RWPE2 (cell line): ENCODE results near the gene MYL4.

Experiments
- ATAC-seq: fragments of 200-7000 bp; cut with Tn5 transposase; 3 replicates; pipeline ENCODE4 v1.9.1; 2021; ENCODE audit warnings: low read depth
- DNase-seq: peaks from one replicate; pipeline ENCODE4 v3.0.0-alpha.2; 2020; ENCODE audit warnings: low spot score
- H3K27ac ChIP-seq: fragments of 450-650 bp; 2 replicates; pipeline ENCODE4 v1.5.1; 2017; ENCODE audit warnings: mild to moderate bottlenecking; ENCODE audit not compliant: poor library complexity, severe bottlenecking
- H3K27me3 ChIP-seq: fragments of 250-450 bp; sonication (Bioruptor Pico); 2 replicates; pipeline ENCODE4 v1.5.1; 2021; ENCODE audit warnings: mild to moderate bottlenecking, moderate library complexity; ENCODE audit not compliant: insufficient read depth, poor library complexity, severe bottlenecking
- H3K36me3 ChIP-seq: fragments of 250-450 bp; sonication (Bioruptor Pico); 2 replicates; pipeline ENCODE4 v1.5.1; 2020; ENCODE audit warnings: low read depth, mild to moderate bottlenecking, moderate library complexity
- H3K4me1 ChIP-seq: fragments of 250-450 bp; sonication (Bioruptor Pico); 2 replicates; pipeline ENCODE4 v1.5.1; 2021; ENCODE audit warnings: mild to moderate bottlenecking, moderate library complexity; ENCODE audit not compliant: insufficient read depth, poor library complexity, severe bottlenecking
- H3K4me3 ChIP-seq: fragments of 250-450 bp; sonication (Bioruptor Pico); 2 replicates; pipeline ENCODE4 v1.5.1; 2021; ENCODE audit warnings: mild to moderate bottlenecking, moderate library complexity; ENCODE audit not compliant: severe bottlenecking
- H3K9me3 ChIP-seq: fragments of 250-450 bp; sonication (Bioruptor Pico); 2 replicates; pipeline ENCODE4 v1.5.1; 2021; ENCODE audit warnings: mild to moderate bottlenecking, moderate library complexity; ENCODE audit not compliant: severe bottlenecking
- TF ChIP-seq, protein P1 (sequence below): fragments of 450-650 bp; IDR thresholded peaks from one replicate; pipeline ENCODE4 v1.5.1; 2017; ENCODE audit warnings: mild to moderate bottlenecking, moderate library complexity; ENCODE audit not compliant: poor library complexity, severe bottlenecking

MYL4 gene

GRCh38 chr17:47252766-47253512 is 43.8 kb downstream of the MYL4 start:
- Histone ChIP-seq H3K4me3 (peak overlapping the region; percentile 48), H3K9me3 (no peaks in the 10 kb centered on the region), H3K27me3 (no peaks in the 10 kb centered on the region), H3K4me1 (peaks cover 6% of the 10 kb centered on the region), H3K36me3 (no peaks in the 10 kb centered on the region), H3K27ac (no peak overlapping the region)
- no peak for DNase-seq
- TF ChIP-seq, protein P1, sequence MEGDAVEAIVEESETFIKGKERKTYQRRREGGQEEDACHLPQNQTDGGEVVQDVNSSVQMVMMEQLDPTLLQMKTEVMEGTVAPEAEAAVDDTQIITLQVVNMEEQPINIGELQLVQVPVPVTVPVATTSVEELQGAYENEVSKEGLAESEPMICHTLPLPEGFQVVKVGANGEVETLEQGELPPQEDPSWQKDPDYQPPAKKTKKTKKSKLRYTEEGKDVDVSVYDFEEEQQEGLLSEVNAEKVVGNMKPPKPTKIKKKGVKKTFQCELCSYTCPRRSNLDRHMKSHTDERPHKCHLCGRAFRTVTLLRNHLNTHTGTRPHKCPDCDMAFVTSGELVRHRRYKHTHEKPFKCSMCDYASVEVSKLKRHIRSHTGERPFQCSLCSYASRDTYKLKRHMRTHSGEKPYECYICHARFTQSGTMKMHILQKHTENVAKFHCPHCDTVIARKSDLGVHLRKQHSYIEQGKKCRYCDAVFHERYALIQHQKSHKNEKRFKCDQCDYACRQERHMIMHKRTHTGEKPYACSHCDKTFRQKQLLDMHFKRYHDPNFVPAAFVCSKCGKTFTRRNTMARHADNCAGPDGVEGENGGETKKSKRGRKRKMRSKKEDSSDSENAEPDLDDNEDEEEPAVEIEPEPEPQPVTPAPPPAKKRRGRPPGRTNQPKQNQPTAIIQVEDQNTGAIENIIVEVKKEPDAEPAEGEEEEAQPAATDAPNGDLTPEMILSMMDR = no peak
- no peak for ATAC-seq

DNA sequence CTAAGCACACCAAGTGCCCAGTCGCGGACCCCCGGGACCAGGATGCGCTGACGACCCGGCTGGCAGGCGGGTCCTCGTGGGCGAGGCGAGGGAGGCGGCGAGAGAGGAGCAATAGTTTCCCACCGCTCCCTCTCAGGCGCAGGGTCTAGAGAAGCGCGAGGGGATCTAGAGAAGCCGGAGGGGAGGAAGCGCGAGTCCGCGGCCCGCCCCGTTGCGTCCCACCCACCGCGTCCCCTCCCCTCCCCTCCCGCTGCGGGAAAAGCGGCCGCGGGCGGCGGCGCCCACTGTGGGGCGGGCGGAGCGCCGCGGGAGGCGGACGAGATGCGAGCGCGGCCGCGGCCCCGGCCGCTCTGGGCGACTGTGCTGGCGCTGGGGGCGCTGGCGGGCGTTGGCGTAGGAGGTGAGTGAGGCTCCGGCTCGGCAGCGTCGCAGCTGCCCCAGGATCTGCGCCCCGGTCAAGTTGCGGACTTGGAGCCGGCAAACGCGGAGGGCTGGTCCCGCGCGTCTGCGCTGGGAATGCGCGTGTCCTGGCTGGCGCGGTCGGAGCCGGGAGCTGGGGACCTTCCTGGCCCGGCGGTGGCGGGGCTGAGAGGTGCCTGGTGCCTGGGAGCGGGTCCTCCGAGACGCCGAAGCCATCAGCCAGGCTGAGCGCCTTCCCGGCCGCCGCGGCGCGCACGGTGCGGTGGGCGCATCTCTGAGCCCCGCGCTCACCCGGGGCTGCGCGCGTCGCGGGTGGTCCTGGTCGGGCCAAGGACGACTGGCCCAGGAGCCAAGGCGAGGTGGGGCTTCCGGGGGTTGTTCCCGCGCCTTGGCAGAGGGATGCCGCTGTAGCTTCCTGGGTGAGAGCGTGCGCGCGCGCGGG is 44.6 kb downstream of the MYL4 start, which contains the start of gene ITGB3:
Gene ITGB3 (plus strand): TSS at position 287 of the 862 bp plus-strand sequence. CDS start 35 bp downstream, at position 322.
- Histone ChIP-seq H3K36me3 (no peaks in the 10 kb centered on the region), H3K9me3 (no peaks in the 10 kb centered on the region), H3K4me1 (peaks cover 8% of the 10 kb centered on the region), H3K27ac (no peak within 1 kb of the TSS), H3K4me3 (peak within 1 kb of the TSS; percentile 48), H3K27me3 (no peaks in the 10 kb centered on the region)
- TF ChIP-seq, protein P1 = peak; percentile 75
- peak; percentile 90 for ATAC-seq
- peak; percentile 79 for DNase-seq

GRCh38 chr17:47254403-47254943 is 45.3 kb downstream of the MYL4 start:
- no peaks in the 10 kb centered on the region for H3K9me3 ChIP-seq
- TF ChIP-seq, protein P1 = no peak
- no peak for ATAC-seq
- no peak overlapping the region for H3K27ac ChIP-seq
- no peaks in the 10 kb centered on the region for H3K27me3 ChIP-seq
- no peaks in the 10 kb centered on the region for H3K36me3 ChIP-seq
- H3K4me1 ChIP-seq = peaks cover 8% of the 10 kb centered on the region
- no peak for DNase-seq
- H3K4me3 ChIP-seq = peak overlapping the region; percentile 48

- Histone ChIP-seq H3K4me3 (no peak overlapping the region), H3K4me1 (peaks cover 8% of the 10 kb centered on the region), H3K36me3 (no peaks in the 10 kb centered on the region), H3K27me3 (no peaks in the 10 kb centered on the region), H3K9me3 (no peaks in the 10 kb centered on the region), H3K27ac (peak overlapping the region; percentile 3)
- no peak for DNase-seq
- ATAC-seq = peak; percentile 59
- TF ChIP-seq, protein P1 = no peak
These were observed 48.6 kb downstream of the MYL4 start for GRCh38 chr17:47257651-47258339.
